GM19467 (cell line): Measurements from ENCODE around the gene TLL2.
A peak's percentile ranks its signal among the peaks of the same experiment; 100 is the strongest.

Experiments used
- ATAC-seq: cut with Tn5 transposase; IDR thresholded peaks from one replicate; pipeline ENCODE4 v1.9.1; 2021; ENCODE audit warnings: mild to moderate bottlenecking, moderate library complexity; ENCODE audit not compliant: unreplicated experiment

TLL2 gene

DNA sequence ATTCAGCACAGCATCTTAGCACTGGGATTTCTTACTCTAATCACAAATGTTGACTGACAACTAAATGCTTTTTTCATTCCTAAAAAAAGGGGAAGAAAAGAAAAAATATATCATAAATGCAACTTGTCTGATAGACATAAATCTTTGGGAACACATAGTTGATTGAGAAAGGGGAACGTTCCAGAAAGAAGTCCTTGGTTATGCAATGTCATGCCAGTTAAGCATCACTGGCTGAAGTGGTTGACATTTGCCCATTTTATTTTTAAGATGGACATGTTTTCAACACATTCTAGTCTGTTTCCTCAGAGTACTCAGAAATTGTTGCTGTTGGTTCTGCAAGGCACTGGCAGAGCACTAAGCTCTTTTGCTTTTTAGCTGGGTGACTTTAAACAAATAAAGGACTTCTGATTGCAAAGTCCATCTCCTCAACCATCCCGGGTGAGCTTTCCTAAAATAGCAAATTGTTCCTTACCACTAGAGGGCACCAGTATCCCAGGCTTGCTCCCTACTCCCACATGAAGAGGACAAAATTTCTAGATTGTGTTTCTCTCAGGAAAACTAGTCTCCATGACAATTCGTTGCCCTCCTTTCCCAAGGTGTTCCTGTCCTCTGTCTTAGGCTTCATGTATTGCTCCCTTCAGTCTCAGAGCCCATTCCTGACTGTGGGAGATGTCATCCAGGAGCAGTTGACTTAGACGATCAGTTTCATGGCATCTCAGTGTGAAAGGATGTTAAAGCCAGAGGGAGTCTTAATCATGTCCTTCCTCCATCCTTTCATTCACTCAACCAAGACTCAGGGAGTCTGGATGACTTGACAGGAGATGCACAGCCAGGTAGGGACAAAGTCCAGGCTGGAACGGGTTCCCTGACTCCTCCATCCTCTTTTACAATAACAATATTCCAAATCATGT is 178.9 kb downstream of the TLL2 start:
- no peak for ATAC-seq

DNA sequence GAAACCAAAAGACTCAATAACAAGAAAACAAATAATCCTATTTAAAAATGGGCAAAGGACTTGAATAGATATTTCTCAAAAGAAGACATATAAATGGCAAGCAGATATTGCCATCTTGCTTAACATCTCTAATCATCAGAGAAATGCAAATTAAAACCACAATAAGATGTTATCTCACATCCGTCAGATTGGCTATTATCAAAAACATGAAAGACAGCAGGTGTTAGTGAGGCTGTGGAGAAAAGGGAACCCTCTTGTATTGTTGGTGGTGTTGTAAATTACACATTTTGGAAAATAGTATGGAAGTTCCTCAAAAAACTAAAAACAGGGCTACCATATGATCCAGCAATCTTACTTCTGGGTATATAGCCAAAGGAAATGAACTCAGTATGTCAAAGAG is 180.6 kb downstream of the TLL2 start:
- ATAC-seq = no peak

DNA sequence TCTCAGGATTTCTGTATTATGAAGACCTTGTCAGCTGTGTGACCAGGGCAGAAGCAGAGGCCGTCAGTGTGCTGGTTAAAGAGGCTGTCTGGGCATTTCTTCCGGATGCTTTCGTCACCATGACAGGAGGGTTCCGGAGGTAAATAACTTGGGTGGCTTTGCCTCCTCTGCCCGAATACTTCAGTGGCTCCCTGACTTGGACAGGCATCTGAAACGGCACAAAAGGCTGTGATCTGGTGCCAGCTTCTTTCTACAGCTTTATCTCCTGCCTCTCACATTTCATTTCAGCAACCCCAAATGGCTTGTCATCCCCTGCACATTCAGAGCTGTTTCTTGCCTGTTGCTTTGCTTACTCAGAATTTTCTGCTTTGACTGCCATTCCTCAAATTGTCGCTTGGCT is 186.3 kb downstream of the TLL2 start:
- no peak for ATAC-seq

DNA sequence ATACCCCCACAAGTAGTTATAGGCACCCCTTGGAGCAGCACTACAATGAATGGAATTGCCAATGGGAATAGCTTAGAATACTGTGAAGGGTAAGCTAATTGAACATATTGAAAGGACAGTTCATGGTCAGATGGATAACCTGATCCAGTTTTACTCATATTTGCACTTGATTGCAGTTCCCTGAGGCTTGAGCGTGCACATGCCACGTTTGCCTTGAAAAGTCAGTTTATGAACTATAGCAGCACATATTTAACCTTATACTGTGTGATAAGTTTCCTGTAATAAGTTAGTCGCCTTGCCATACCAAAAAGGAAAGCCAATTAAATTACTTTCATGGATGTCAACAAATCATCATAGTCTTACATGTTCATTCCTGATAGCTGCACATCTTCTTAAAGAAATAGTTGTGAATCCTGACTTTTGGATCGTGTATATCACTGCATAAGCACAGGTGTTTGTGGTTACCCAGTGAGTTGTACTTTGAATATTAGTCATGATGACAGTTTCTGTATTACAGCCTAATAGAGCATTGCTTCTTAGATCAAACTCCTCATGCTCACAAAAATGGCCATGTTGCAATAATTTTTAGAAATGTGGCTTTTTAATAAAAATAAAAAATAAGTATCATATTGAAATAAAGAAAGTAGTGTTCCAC is 187.9 kb downstream of the TLL2 start:
- ATAC-seq = peak; percentile 81

DNA sequence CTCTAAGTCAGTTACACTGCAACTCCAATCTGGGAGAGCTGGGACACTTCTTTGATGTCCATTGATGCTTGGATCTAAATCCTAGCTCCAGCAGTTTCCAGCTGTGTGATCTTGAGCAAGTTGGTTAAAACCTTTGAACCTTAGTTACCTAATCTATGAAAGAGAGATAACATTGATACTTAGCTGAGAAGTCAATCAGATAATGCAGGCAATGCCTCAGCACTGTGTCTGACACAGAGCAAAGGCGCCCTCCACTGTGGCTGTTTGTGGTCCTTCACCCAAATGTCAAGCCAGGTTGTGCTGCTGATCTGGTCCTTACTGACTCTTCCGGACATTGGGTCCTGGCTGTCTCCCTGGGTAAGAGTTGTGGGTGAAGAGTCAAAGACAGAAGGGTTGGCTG is 189.3 kb downstream of the TLL2 start:
- no peak for ATAC-seq

DNA sequence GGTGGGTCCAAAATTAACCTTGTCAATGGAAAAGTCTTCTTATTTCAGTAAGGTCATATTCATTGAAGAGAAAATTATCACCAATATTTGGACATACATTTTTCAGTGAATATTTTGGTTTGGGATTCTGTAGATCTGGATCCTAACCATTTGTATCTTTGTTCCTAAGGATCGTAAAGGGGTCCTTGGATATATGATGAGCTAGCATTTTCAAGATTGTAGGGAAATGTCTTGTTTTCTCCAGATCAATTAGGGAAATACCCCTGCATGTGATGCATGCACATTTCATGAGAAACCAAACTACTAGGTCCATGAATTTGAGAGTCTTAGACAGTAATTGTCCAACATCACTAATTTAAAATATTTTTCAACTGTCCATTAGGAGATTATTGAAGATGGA is 191.5 kb downstream of the TLL2 start:
- no peak for ATAC-seq

DNA sequence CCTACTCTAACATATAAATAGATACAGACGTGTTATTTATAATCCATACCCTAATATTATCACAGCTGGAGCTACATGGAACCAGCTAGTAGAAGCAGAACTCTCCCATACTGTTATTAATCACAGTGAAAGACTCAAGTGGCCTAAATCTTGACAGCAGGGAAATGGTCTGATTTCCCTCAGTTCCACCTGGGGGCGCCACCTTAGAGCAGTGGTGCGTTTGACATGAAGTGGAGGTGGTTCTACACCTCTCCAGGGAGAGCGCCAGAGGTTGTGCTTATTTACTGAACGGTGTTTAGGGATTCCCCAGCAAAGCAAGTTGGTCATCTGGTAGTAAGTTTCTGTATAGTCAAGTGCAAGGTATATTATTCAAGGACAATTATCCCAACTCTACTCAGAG is 191.9 kb downstream of the TLL2 start:
- ATAC-seq = no peak

DNA sequence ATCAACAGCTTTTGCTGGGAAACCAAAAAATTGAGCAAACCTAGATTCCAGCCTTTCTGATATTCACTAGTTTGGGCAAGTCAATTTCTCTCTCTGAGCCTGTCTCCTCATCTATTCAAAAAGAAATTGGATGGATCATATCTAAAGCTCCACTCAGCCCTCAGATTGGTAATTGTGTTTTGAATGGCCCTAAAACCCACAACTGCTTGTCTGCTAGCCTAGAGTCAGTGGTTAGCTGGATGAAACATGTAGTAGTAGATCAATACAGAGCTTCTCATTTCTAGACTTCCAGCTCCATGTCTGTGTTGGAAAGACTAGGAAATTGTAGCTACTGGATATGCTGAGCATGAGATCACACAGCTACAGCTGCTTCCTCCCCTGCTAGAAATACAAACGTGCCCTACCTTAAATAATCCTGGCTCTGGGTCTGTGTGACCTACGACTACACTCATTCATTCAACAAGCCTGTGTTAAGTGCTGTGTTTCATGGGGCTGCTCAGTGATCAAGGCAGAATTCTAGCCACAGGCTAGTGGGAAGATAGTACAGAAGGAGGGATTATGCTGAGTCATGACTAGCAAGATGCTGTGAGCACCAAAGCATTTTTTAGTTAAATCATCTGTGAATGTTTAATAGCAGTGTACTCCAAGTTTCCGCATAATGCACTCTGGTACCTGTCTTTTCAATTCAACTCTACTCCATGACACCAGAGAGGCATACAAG is 193.8 kb downstream of the TLL2 start:
- ATAC-seq = no peak

DNA sequence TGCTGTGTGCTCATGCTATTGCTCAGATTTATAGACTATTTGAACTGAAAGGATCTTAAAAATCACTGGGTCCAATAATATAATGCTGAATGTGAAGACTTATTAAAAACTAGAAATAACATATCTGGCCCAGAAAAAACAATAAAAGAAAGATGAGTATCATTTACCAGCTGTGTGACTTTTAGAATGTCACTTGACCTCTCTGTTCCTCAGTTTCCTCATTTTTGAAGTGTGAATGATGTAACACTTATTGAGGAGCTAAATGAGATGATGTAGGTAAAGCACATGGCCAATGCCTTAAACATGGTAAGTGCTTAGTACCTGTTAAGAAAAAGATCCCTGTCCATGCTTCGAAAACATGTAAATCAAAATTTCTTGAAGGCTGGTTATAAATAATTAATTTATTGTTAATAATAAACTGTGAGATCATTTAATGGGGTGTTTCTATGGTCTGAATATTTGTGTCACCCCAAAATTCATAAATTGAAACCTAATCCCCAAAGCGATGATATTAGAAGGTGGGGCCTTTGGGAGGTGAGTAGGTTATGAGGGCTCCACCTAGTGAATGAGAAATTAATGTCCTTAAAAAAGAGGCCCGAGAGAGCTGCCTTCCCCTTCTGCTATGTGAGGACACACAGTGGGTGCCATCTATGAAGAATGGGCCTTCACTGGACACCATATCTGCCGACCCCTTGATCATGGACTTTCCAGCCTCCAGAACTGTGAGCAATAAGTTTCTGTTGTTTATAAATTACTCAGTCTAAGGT is 196.5 kb downstream of the TLL2 start:
- no peak for ATAC-seq
